B cell (primary cell): ENCODE results near the gene MYCBP2.

ENCODE experiments used
- CTCF ChIP-seq: fragments of 200-600 bp; IDR thresholded peaks from one replicate; pipeline ENCODE4 v1.8.0; 2022; ENCODE audit warnings: antibody characterized with exemption, mild to moderate bottlenecking
- EZH2 ChIP-seq: IDR thresholded peaks from 2 replicates; pipeline ENCODE4 v1.6.1; 2012; ENCODE audit warnings: borderline replicate concordance, low read depth, mild to moderate bottlenecking, moderate library complexity, low read length; ENCODE audit not compliant: insufficient read depth, poor library complexity, severe bottlenecking

- TF ChIP-seq CTCF = no peak
- no peak for TF ChIP-seq EZH2
Measured at GRCh38 chr13:77370888-77371287, 44.0 kb upstream of the MYCBP2 start.
